Stimulated activated CD8-positive, alpha-beta memory T cell treated with anti-CD3 and anti-CD28 coated beads, Interleukin-15, amount 100 ng/mL, for 24 hours (primary cell): ENCODE data around the gene SASH1.

Source experiments
- DNase-seq: peaks from one replicate; pipeline ENCODE4 v3.0.0-alpha.2; 2020; ENCODE audit warnings: low read depth

Gene SASH1

DNA sequence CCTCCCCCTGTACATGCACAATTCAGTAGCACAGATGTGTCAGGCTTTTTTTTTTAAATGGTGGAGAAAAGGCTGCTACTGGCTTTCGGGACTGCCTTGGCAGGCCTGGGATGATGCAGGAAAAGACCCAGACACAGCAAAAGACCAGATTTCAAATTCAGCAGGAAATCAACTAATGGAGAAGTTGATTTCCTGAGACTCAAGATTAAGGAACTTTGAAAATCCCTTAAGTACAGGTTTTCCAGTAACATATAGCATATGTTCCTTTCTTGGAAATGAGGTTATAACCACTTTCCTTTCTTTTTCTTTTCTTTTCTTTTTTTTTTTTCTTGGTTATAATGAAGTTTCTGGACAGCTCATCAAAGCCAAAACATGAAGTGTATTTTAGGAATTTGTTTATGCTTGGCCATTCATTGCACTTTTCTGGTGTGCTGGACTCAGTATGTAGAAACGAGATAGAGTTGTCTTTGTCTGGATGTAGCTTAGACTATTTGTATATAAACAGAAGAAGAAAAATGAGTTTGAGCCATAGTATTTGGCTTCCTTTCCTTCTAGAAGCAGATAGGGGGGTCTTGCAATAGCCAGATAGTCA lies 119.4 kb downstream of the SASH1 start:
- DNase-seq: no peak

DNA sequence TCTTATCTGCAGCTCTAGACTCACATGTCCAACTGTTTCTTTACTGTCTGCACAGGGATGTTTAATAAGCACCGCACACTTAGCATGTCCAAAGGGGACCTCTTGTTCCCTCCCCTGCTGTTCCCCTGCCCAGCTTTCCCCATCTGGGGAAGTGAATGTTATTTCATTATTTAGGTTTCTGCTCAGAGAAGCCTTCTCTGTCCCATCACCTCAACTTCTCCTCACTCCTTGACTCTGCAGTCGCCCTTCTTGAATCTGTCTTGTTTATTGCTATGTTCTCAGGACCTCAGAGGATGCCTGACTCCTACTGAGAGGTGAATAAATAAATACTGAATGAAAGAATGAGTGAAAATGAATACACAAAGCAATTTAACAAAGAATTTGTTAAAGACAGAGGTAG lies 121.0 kb downstream of the SASH1 start:
- no peak for DNase-seq

DNA sequence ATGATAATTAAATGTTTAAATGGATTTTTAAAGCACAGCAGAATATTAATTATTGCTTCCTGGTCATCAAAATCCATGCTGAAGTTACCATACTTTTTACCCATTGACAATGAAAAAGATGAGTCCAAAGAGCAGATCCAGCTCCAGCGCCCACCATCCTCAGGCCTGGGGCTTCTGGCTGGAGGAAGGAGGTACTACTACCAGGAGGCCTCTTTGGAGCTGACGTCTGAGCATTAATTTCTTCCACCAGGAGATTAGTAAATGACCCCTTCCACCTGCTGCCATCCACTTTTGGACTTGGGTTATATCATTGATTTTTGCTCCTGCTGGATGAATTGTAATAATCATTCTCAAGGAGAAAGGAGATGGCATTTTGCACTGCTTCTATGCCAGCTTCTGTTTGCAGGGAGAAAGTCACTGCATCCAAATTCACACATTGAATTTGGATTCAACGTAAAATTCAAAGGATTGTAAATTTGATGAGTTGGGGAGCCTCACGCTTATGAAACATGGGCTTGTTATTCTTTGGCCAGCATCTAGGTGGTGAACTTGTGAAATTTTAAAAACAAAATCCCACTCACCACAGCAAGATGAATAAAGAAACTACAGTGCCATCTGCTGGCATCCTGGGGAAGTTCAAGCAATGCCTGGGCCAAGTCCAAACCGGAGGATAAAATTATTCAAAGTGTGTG lies 121.8 kb downstream of the SASH1 start:
- peak; percentile 15 for DNase-seq

DNA sequence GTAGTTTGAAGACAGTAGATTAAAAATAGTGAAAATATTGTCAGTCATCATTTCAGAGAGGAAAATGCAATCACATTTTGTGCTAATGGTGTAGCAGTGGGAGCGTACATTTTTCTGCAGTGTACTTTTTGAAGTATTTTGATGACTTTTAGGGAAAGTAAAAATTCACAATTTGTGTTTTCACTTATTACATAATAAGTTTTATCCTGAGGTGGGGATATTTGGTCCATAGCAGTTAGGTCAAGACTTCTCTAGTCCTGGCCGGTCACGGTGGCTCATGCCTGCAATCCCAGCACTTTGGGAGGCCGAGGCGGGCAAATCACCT lies 122.3 kb downstream of the SASH1 start:
- no peak for DNase-seq

DNA sequence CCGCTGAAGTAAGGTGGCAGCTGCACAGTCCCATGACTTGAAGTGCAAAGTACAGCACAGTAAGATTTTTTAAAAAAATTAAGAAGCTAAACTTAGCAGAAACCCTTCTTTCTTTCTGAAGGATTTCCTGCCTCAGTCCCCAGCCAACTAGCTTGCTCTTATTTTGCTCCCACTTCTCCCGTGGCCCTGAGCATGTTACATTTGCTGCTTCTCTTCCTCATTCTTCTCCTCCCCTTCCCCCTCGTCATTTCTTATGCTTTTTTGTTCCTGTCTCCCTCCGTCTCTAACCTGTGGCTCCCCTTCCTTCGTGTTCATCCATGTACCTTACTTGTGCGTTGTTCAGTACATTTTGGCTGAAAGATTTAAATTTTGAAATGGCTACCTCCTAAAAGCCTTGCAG lies 123.0 kb downstream of the SASH1 start:
- DNase-seq: no peak

DNA sequence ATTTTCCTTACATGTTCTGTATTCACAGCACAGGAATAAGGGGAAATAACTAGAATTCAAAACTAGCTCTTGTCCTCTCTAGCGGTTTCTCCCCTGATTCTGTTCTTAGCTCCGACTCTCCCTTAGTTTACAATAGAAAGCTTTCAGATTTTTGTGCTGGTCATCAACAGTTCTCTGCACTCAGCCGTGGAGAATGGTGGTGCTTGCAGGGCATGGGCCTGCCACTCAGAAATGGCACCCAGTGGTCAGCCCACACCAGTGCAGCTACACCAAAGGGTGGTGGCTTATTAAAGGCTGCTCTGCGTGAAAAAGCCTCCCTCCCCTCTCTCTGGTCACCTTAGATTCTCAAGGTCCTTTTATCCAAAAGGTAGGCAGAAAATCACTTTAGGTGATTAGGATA lies 123.5 kb downstream of the SASH1 start:
- DNase-seq: no peak

DNA sequence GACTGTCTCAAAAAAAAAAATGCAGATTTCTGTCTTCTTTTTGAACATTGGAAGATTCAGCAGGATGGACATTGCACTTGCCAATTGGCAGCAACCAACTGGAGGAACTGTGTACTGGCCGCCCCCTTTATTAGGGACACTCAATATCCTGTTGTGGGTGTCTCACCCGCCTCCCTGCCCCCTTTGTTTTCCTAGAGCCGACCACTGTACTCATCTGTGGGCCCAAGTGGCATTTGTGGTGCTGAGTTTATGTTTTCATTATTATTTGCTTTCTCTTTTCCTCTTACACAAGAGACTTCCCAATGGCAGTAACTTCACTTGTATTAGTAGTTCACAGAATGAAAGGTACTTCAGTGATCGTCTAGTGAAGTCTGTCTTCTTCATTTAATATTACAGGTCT lies 125.3 kb downstream of the SASH1 start:
- no peak for DNase-seq

DNA sequence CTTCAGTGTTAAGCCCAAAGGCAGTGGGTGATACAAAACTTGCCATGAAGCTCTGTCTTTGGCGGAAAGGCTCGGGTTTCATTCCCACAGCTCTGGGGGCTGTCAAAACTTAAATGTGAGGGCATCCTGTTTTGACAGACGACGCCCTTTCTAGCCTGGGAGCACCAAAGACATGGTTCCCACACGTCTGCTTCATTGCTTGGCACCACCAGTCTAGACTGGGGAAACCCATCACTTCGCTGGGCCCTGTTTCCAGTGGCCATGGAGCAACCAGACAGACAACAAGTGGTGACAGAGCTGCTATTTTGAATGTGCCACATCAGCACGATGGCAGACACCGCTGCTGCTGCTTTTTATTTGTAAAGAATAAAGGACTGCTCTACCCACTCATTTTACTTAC lies 127.5 kb downstream of the SASH1 start:
- no peak for DNase-seq

DNA sequence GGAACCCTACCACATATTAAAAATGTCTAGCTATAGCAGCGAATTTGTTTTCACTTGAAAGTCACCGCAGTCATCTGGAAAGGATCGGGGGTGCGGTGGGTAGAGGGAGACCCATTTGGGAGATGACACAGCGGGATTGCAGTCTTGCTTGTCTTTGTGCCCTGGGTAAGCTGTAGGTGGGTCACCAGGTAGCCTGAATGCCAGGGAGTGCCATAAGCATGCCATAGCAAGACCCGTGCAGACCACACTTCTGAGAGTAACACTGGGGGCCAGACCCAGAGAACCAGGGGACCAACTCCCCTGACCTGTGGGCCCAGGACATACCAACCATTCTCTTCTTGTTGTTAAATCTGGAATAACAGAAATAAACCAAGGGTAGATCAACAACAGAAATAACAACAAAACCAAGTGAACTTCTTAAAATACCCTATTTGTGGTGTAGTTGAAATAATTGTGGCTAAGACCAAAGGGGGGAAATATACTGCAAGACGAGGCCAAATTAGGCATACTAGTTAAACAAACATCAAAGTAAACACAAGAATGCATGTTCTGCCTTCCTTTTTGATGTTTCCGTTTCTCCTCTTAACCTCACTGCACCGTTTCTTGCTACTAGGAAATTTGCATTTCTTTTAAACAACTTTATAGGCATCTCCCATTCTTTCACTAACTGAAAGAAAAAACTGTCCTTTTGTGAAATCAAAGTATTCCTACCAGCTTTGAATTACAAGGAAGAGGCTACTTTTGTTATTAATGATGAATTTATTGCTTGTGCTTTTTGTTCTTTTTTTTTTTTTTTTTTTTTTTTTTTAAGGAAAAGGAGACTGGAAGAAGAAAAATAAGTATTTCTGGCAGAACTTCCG lies 128.2 kb downstream of the SASH1 start:
- no peak for DNase-seq

DNA sequence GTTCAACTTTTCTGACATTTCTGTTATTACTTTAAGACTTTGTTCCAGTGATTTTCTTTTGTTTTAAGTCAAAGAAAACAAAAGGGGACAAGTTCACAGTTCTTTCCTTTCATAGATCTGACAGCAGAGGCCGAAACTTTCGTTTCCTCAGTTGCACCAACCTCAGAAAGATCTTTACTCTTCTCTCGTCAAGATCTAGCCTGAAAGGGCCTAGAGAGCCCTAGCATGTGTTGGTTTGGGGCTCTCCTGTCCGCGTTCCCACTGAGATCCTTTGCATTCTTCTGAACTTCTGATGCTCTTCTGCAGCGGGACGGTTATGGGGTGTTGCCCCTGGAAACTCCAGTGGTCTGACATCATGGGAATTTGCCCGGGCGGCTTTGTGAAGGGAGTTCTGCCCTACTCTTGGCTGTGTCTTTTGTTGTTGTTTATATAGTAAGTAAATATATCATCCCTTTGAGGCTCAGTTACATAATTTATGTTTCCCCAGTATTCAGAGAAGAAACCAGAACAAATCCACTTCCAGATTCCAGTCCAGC lies 129.1 kb downstream of the SASH1 start:
- no peak for DNase-seq

DNA sequence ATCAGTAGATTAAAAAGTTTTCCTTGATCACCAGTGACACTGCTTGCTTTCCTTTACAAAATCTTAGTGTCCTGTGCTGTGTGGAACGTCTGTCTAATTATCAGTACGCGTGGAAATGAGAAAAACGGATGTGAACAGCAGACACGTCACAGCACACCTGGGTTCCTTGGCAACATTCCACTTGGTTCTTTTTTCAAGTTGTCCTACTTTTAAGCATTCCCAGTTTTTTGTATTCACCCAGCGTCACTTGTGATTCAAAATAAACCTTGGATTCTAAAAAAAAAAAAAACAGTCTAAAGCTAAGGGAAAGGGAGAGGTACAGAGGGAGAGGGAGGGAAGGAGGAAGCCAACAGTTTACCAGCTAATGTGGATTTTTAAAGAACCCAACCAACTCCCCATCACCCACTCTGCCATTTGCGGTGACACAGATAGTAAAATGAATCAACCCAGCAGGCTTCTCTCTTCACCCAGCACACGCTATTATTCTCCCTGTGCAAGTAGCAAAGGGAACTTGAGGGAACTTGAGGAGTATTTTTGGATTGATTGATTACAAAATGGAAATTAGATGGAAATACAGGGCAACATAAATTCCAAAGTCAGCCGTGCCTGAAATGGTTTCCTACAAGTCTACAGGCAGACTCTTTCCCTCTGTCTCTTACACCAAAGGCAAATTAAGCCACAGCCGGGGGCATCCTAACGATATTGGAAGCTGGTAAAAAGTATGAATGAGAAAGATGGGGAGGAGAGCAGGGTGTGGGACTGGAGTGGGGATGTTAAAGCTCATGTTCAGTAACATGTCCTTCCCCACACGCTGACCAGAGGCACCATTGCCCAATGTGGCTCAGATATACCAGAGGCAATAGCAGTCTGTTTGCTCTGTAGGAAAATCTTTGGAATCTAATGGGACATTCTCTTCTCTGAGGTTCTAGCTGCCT lies 129.8 kb downstream of the SASH1 start:
- DNase-seq: no peak

DNA sequence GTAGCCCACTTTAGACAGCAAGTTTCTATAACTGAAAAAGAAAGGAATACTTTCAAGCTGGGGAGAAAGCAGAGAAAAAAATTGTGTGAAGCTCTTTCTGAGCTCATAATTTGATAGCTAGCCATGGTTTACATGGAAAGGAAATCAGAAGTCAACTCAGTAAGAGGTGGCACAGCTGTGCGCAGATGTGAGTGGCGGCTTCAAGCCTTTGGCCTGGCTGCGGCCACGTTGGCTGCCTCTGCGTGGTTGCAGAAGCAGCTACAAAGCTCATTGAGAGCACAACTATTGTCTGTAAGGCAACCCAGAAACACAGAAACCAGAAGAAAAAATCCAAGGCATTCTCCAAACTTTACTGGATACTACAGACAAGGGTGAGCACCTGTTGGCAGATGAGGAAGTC lies 136.9 kb downstream of the SASH1 start:
- no peak for DNase-seq

DNA sequence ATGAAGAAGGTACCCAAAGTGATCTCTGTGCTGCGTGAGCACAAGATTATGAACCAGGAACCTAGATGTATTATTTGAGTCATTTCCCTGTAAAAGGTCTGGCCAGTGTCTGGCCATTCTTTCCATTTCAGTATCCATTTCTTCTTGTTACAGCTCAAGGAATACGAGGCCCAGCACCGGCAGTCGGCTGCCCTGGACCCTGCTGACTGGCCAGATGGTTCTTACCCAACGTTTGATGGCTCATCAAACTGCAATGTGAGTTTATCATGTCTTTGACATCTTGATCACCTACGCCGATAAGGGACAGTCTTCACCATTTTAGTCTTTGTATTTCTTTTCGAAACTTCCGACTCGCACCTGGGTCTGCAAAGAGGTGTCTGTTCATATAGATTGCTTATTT lies 144.8 kb downstream of the SASH1 start:
- no peak for DNase-seq

DNA sequence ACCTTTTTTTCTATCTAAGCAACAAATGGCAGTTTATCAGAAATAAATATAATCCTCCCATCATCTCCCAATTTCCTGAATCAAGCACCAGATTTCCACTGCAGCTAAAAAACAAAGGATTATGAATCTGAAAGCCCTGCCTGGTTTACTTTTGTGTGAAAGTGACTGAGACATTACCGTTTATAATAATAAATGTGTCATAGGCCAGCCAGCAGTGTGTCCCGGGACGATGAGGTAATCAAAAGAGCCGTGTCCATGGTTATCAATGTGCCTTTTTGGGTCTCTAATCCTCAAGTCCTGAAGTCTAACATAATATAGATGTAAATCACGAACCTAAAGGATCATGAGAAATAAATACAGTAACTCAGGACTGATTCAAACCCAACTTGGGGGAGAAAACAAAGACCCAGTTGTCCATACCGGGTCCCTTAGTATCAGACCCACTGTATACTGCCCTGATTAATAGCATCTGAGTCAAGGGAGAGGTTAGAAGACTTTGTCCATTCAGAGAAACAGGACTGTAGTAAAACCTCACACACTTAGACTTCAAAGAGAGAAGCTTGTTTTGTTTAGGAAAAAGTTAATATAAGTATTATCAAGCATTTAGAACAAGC lies 149.1 kb downstream of the SASH1 start:
- DNase-seq: no peak

DNA sequence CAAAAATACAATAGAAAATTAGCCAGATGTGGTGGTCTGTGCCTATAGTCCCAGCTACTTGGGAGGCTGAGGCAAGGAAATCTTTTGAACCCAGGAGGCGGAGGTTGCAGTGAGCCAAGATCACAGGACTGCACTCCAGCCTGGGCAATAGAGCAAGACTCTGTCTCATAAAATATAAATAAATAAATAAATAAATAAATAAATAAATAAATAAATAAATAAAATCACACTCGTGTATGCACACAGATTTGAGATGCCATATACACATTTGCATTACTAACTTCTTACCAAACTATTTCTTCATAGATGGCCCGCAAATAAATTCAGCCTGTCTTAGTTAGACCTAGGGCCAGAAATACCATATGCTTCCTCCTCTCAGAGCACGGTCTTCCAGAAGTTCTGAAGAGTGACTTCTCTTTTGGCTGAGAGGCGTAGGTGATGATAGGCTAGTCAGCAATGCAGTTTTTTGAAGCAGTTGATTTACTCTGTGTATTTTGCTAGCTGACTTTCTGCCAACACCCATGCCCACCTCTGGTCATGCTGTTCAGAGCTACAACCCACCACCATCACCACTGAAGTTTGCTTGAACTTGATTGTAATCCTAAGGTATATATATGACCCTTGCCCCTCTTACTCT lies 150.1 kb downstream of the SASH1 start:
- no peak for DNase-seq

DNA sequence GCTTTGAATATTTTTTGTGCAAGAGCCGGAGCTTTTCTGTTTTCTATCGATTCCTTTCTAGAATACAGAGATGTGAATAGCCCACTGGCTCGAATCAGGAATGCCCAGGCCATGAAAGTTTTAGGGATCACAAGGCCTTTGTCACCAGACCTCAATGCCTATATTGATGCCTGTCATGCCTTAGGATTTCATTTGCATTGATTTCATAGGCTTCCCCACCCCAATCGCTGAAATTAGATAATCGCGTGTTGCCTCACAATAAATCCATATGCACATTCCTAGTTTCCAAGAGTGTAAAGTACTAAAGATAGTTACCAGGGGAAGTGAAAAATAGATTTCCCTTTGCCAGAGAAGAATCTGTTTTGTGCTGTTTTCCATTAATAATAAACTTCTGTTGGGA lies 150.8 kb downstream of the SASH1 start:
- DNase-seq: no peak

DNA sequence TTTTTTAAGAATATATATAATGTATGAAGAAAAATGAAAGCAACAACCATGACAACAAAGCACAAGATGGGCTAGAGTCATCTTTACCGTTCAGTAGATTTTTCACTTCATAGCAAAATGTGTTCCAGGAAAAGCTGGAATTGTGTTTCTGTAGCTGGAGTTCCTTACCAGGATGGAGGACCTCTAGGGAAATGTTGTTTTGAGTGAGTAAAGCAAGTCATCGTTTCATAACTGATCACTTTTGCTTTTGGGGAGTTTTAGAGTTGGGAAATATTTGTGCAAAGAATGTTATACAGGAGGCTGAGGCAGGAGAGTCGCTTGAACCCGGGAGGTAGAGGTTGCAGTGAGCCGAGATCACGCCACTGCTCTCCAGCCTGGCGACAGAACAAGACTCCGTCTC lies 151.6 kb downstream of the SASH1 start:
- DNase-seq: no peak

DNA sequence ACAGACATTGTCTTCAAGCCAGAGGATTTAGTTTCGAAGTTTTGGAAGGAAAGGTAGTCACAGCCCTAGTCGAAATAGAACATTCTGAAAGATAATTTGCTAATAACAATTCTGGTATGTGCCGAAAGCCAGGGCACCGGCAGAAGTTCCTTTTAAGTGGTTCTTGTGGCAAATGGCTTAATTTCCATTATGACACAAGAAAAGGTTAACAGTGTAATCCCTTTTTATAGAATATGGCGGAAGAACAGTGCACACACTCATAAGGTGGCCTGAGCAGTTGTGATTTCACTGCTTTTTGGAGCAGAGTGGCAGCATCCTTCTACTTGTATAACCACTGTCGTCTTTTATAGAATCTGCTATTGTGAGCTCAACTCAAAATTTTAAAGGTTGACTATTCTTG lies 152.4 kb downstream of the SASH1 start:
- DNase-seq: no peak

DNA sequence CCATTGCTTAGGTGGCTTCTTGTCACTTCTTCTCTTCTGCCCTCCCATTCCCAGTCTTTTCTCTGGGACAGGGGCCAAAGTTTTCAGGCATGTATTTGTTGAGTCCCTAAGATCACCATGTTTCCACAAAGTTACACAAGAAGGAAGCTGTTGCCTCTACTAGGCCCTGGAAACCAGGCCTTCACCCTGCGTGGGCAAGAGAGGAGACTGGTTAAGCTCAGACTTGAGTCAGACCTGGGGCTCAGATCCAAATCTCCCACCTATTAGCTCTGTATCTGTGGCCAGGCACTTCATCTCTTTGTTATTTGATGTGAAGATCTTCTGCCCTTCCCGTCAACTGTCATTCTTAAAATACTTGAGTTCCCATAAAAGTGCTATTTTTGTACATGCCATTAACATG lies 154.6 kb downstream of the SASH1 start:
- DNase-seq: no peak

DNA sequence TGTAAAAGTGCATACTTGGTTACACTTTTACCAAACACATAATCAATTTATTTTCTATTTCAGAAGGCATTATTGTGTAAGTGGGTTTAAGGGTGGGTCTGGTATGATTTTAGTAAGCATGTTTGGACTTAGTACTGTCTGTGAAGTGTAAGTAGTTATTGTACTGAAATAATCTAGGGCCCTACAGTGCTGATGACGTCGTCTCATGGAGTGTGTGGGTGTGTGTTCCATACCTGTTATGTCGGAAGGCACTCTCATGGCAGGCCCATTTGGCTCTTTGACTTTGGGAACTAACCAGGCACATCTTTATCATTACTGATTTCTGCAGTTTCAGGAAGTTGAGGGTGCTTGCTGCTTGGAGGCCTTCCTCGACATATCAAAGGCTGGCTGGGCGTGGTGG lies 155.1 kb downstream of the SASH1 start:
- no peak for DNase-seq

DNA sequence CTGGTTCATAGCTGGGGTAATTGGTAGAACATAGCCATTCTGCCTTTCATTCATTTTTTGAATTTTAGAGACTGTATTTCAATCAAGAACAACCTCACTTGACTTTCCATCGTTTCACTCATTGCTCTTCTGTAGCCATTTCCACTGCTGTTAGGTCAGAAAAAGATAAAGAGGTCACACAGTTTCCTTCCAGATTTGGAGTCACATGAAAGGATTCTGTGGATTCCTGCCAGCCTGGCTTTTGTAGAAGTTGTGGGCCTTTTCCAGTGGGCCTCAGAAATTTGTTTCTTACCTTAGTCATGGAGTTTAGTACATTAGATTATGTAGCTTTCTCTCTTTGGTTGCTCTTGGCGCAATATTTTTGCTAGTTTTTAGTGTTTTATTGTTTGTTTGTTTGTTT lies 157.8 kb downstream of the SASH1 start:
- DNase-seq: no peak
